ENCODE measurements around the gene CLCF1. TPM values are rescaled to one million over a fixed set of nuclear protein-coding genes. Genes with fewer than 3 reads are reported as not detected.

CLCF1 gene
- total and polyA plus RNA-seq, 2 donors (not counting 3 experiments of a cell fraction or from before 2014, with no cell fraction given), result 5.8 to 6.5 TPM

- intact Hi-C loops (cut with micrococcal nuclease) (loop anchor here (1.0 to 2.0 kb wide), 2 partner anchors 19 to 44 kb away; no protein-coding TSS in a partner anchor), dilution Hi-C loops (cut with MboI; ENCODE audit: extremely low pct_ligation_motif_present, low sequenced_read_pairs) (no loop called here)
- DNase-seq (ENCODE audit: low read depth, low spot score) (peak; percentile 92), FAIRE-seq (peak; percentile 82)
- Histone ChIP-seq H3K4me3 (replicated peaks in 1 of 3; ENCODE audit: insufficient read depth in 1 of 3, low read depth in 1 of 3, low read length in 3 of 3) (peak overlapping the region in 2 of 3 experiments; percentile 37 to 56), H4K20me1 (replicated peaks; ENCODE audit: control insufficient read depth, extremely low read depth, insufficient read depth, low read length) (no peaks in the 10 kb centered on the region), H3K9me1 (replicated peaks; ENCODE audit: control insufficient read depth, extremely low read depth, insufficient read depth, low read length) (no peaks in the 10 kb centered on the region), H3K36me3 (ENCODE audit: control insufficient read depth in 2 of 2, extremely low read depth in 1 of 2, insufficient read depth in 2 of 2, low read length in 2 of 2) (no peaks in the 10 kb centered on the region), H3K79me2 (ENCODE audit: control insufficient read depth, insufficient read depth, low read length) (no peaks in the 10 kb centered on the region), H2AFZ (ENCODE audit: low read depth, low read length) (peak overlapping the region; percentile 87), H3K4me2 (ENCODE audit: insufficient read depth, low read length) (peak overlapping the region; percentile 82), H3K4me1 (ENCODE audit: control insufficient read depth, extremely low read depth, insufficient read depth, low read length) (peaks cover 4% of the 10 kb centered on the region), H3K27me3 (ENCODE audit: control insufficient read depth in 2 of 2, insufficient read depth in 2 of 2, low read length in 2 of 2) (peaks cover 0 to 4% of the 10 kb centered on the region in 2 experiments), H3K9me3 (replicated peaks; ENCODE audit: control insufficient read depth, insufficient read depth, low read length) (no peaks in the 10 kb centered on the region), H3K9ac (replicated peaks; ENCODE audit: extremely low read depth, insufficient read depth, low read length) (peak overlapping the region; percentile 56), H3K27ac (ENCODE audit: insufficient read depth, low read depth, low read length) (peak overlapping the region; percentile 51)
- ChIA-PET CTCF (interaction anchor here (0.9 to 2.7 kb wide), 4 partner anchors 14 to 31 kb away, joined by 3 to 19 read pairs (median 4); partner anchors contain the start of genes PPP1CA and TBC1D10C), POLR2A (interaction anchor here (0.7 to 1.0 kb wide), 2 partner anchors 19 to 51 kb away, joined by 4 to 8 read pairs; partner anchors contain the start of gene PPP1CA)
- peak; percentile 66 for TF ChIP-seq POLR2A (IDR thresholded peaks at IDR 0.05; ENCODE audit: low read depth, low read length)
- no peak for TF ChIP-seq FOS (IDR thresholded peaks at IDR 0.05; ENCODE audit: borderline replicate concordance, insufficient read depth, low read length)
- TF ChIP-seq, protein P1, sequence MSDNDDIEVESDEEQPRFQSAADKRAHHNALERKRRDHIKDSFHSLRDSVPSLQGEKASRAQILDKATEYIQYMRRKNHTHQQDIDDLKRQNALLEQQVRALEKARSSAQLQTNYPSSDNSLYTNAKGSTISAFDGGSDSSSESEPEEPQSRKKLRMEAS (IDR thresholded peaks at IDR 0.05; ENCODE audit: insufficient read depth, insufficient read length), result no peak
- peak; percentile 72 for TF ChIP-seq POLR2AphosphoS5 (IDR thresholded peaks at IDR 0.05; ENCODE audit: insufficient read depth, low read depth, low read length)
- no peak for TF ChIP-seq EZH2 (IDR thresholded peaks at IDR 0.05; ENCODE audit: borderline replicate concordance, low read depth, low read length, severe bottlenecking)
- TF ChIP-seq, protein P2, sequence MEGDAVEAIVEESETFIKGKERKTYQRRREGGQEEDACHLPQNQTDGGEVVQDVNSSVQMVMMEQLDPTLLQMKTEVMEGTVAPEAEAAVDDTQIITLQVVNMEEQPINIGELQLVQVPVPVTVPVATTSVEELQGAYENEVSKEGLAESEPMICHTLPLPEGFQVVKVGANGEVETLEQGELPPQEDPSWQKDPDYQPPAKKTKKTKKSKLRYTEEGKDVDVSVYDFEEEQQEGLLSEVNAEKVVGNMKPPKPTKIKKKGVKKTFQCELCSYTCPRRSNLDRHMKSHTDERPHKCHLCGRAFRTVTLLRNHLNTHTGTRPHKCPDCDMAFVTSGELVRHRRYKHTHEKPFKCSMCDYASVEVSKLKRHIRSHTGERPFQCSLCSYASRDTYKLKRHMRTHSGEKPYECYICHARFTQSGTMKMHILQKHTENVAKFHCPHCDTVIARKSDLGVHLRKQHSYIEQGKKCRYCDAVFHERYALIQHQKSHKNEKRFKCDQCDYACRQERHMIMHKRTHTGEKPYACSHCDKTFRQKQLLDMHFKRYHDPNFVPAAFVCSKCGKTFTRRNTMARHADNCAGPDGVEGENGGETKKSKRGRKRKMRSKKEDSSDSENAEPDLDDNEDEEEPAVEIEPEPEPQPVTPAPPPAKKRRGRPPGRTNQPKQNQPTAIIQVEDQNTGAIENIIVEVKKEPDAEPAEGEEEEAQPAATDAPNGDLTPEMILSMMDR (IDR thresholded peaks at IDR 0.05; ENCODE audit: extremely low read depth in 1 of 2, insufficient read depth in 1 of 2, low read depth in 1 of 2, low read length in 2 of 2), result no peak
- no TSS peak for BruUV-seq (replicated peaks)
Measured at GRCh38 chr11:67420646-67421429, 47.4 kb upstream of the CLCF1 start.

Measured in endothelial cell of umbilical vein (primary cell).